ENCODE measurements around the gene THADA.
A peak's percentile ranks its signal among the peaks of the same experiment; 100 is the strongest.

The THADA gene

GRCh38 chr2:43346602-43347567, 249.0 kb downstream of the THADA start:
- no peak for DNase-seq

GRCh38 chr2:43345872-43346271, 250.0 kb downstream of the THADA start:
- DNase-seq, result no peak

GRCh38 chr2:43345391-43345813, 250.4 kb downstream of the THADA start:
- no peak for DNase-seq

GRCh38 chr2:43344868-43345373, 250.9 kb downstream of the THADA start:
- DNase-seq, result no peak

- DNase-seq, result no peak
Measured at GRCh38 chr2:43343573-43344304, 252.1 kb downstream of the THADA start.

- DNase-seq, result no peak
Measured at GRCh38 chr2:43341959-43342757, 253.7 kb downstream of the THADA start.

- DNase-seq, result no peak
Measured at GRCh38 chr2:43340945-43341356, 254.9 kb downstream of the THADA start.

- DNase-seq, result no peak
Measured at GRCh38 chr2:43340066-43340465, 255.8 kb downstream of the THADA start.

GRCh38 chr2:43333656-43334144, 262.1 kb downstream of the THADA start:
- no peak for DNase-seq

- no peak for DNase-seq
Measured at GRCh38 chr2:43333101-43333655, 262.7 kb downstream of the THADA start.

- no peak for DNase-seq
Measured at GRCh38 chr2:43332653-43333052, 263.2 kb downstream of the THADA start.

- DNase-seq, result peak; percentile 62
Measured at GRCh38 chr2:43331422-43331821, 264.4 kb downstream of the THADA start.

GRCh38 chr2:43329637-43330036, 266.2 kb downstream of the THADA start:
- DNase-seq, result no peak

- DNase-seq, result no peak
Measured at GRCh38 chr2:43328832-43329231, 267.0 kb downstream of the THADA start.

GRCh38 chr2:43328133-43328532, 267.7 kb downstream of the THADA start:
- DNase-seq, result no peak

GRCh38 chr2:43327119-43327518, 268.7 kb downstream of the THADA start:
- no peak for DNase-seq

GRCh38 chr2:43326101-43326825, 269.6 kb downstream of the THADA start:
- no peak for DNase-seq

- no peak for DNase-seq
Measured at GRCh38 chr2:43325107-43325811, 270.6 kb downstream of the THADA start.

GRCh38 chr2:43324259-43325106, 271.4 kb downstream of the THADA start:
- no peak for DNase-seq

GRCh38 chr2:43323857-43324256, 272.0 kb downstream of the THADA start:
- no peak for DNase-seq

All from GDM1 (cell line).